Measurements from ENCODE around the gene COL21A1. TPM values are rescaled to one million over a fixed set of nuclear protein-coding genes. Genes with fewer than 3 reads are reported as not detected.

Gene COL21A1
- total RNA-seq, 1 experiment from 2014 or later, result not detected

DNA sequence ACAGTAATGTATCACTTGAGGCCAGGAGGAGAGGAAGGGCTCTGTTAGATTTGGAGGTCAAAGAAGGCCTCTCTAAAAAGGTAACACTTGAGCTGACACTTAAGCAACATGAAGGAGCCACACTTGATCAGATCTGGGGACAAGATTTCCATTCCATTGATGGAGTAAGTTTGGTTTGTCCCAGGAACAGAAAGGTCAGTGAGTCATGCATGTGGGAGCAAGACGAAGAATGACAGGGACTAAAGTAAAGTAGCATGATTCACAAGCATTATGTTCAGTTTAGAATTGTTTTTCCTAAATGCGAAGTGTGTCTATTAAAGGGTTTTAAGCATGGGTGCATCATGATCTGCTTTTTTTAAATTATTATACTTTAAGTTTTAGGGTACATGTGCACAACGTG, 47.4 kb downstream of the COL21A1 start:
- H3K79me2 ChIP-seq (ENCODE audit: low read length), result no peaks in the 10 kb centered on the region
- no peaks in the 10 kb centered on the region for H4K20me1 ChIP-seq (ENCODE audit: insufficient read depth, low read depth, low read length)
- H3K27ac ChIP-seq (ENCODE audit: low read length), result no peak overlapping the region
- no peak for DNase-seq
- H3K4me1 ChIP-seq (ENCODE audit: low read length), result no peaks in the 10 kb centered on the region
- no peak overlapping the region for H3K9ac ChIP-seq (ENCODE audit: low read length)
- H3K9me3 ChIP-seq (ENCODE audit: low read length), result no peaks in the 10 kb centered on the region
- no peaks in the 10 kb centered on the region for H3K27me3 ChIP-seq (ENCODE audit: low read length)
- H3K4me2 ChIP-seq (ENCODE audit: low read depth, low read length, poor library complexity, severe bottlenecking), result no peak overlapping the region
- no peaks in the 10 kb centered on the region for H3K36me3 ChIP-seq (ENCODE audit: insufficient read depth, low read length)
- no peak overlapping the region for H2AFZ ChIP-seq (ENCODE audit: low read length)
- H3K4me3 ChIP-seq (ENCODE audit: low read length), result no peak overlapping the region
- no peaks in the 10 kb centered on the region for H3K9me2 ChIP-seq (replicated peaks; ENCODE audit: insufficient read depth, low read length)

- Histone ChIP-seq H4K20me1 (ENCODE audit: insufficient read depth, low read depth, low read length) (no peaks in the 10 kb centered on the region), H3K27ac (ENCODE audit: low read length) (no peak overlapping the region), H3K27me3 (ENCODE audit: low read length) (no peaks in the 10 kb centered on the region), H3K9ac (ENCODE audit: low read length) (no peak overlapping the region), H3K9me2 (replicated peaks; ENCODE audit: insufficient read depth, low read length) (no peaks in the 10 kb centered on the region), H3K4me2 (ENCODE audit: low read depth, low read length, poor library complexity, severe bottlenecking) (no peak overlapping the region), H3K4me3 (ENCODE audit: low read length) (no peak overlapping the region), H3K36me3 (ENCODE audit: insufficient read depth, low read length) (no peaks in the 10 kb centered on the region), H3K9me3 (ENCODE audit: low read length) (no peaks in the 10 kb centered on the region), H3K4me1 (ENCODE audit: low read length) (no peaks in the 10 kb centered on the region), H2AFZ (ENCODE audit: low read length) (no peak overlapping the region), H3K79me2 (ENCODE audit: low read length) (no peaks in the 10 kb centered on the region)
- DNase-seq, result no peak
Observed at GRCh38 chr6:56193846-56194245, 53.5 kb downstream of the COL21A1 start.

DNA sequence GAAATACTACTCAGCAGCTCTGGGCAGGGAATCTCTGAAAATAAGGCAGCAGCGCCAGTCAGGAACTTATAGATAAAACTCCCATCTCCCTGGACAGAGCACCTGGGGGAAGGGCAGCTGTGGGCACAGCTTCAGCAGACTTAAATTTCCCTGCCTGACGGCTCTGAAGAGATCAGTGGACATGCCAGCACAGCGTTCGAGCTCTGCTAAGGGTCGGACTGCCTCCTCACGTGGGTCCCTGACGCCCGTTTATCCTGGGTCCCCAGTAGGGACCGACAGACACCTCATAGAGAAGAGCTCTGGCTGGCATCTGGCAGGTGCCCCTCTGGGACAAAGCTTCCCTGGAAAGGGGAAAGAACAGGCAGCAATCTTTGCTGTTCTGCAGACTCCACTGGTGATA, 59.0 kb downstream of the COL21A1 start:
- no peaks in the 10 kb centered on the region for H3K4me1 ChIP-seq (ENCODE audit: low read length)
- H3K9me3 ChIP-seq (ENCODE audit: low read length), result no peaks in the 10 kb centered on the region
- no peak overlapping the region for H2AFZ ChIP-seq (ENCODE audit: low read length)
- no peaks in the 10 kb centered on the region for H3K27me3 ChIP-seq (ENCODE audit: low read length)
- no peaks in the 10 kb centered on the region for H3K9me2 ChIP-seq (replicated peaks; ENCODE audit: insufficient read depth, low read length)
- H3K9ac ChIP-seq (ENCODE audit: low read length), result no peak overlapping the region
- H3K4me3 ChIP-seq (ENCODE audit: low read length), result no peak overlapping the region
- no peaks in the 10 kb centered on the region for H4K20me1 ChIP-seq (ENCODE audit: insufficient read depth, low read depth, low read length)
- H3K27ac ChIP-seq (ENCODE audit: low read length), result no peak overlapping the region
- DNase-seq, result no peak
- H3K36me3 ChIP-seq (ENCODE audit: insufficient read depth, low read length), result no peaks in the 10 kb centered on the region
- no peak overlapping the region for H3K4me2 ChIP-seq (ENCODE audit: low read depth, low read length, poor library complexity, severe bottlenecking)
- H3K79me2 ChIP-seq (ENCODE audit: low read length), result no peaks in the 10 kb centered on the region

DNA sequence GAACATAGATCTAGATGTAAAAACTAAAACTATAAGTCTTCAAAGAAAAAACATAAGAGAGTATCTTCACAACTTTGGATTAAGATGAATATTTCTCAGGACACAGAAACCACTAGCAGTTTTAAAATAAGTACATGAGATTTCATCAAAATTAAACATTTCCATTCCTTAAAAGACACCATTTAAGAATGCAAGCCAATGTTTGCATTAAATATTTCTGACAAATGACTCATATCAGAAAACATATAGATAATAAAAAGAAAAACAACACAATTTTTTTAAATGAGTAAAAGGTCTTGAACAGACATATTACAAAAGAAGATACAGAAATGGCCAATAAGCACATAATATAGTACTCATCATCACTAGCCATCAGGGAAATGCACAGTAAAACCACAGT, 59.7 kb downstream of the COL21A1 start:
- no peak overlapping the region for H3K4me2 ChIP-seq (ENCODE audit: low read depth, low read length, poor library complexity, severe bottlenecking)

GRCh38 chr6:56176741-56177140, 70.6 kb downstream of the COL21A1 start:
- no peaks in the 10 kb centered on the region; the same call in 1 of the 2 replicates for H3K36me3 ChIP-seq (ENCODE audit: insufficient read depth, low read length)
- H4K20me1 ChIP-seq (ENCODE audit: insufficient read depth, low read depth, low read length), result no peaks in the 10 kb centered on the region
- no peak for DNase-seq
- H2AFZ ChIP-seq (ENCODE audit: low read length), result no peak overlapping the region
- peaks cover 5% of the 10 kb centered on the region for H3K9me3 ChIP-seq (ENCODE audit: low read length)
- H3K4me1 ChIP-seq (ENCODE audit: low read length), result no peaks in the 10 kb centered on the region
- H3K4me2 ChIP-seq (ENCODE audit: low read depth, low read length, poor library complexity, severe bottlenecking), result no peak overlapping the region
- no peak overlapping the region for H3K9ac ChIP-seq (ENCODE audit: low read length)
- no peaks in the 10 kb centered on the region for H3K79me2 ChIP-seq (ENCODE audit: low read length)
- no peaks in the 10 kb centered on the region for H3K27me3 ChIP-seq (ENCODE audit: low read length)
- 0 out of 2 replicates have a peak, but pooled peaks cover 3% of the 10 kb centered on the region for H3K9me2 ChIP-seq (replicated peaks; ENCODE audit: insufficient read depth, low read length)
- H3K4me3 ChIP-seq (ENCODE audit: low read length), result no peak overlapping the region
- H3K27ac ChIP-seq (ENCODE audit: low read length), result no peak overlapping the region

More for the DNA sequence above, 59.7 kb downstream of the COL21A1 start:
- DNase-seq, result no peak
- Histone ChIP-seq H3K9me2 (replicated peaks; ENCODE audit: insufficient read depth, low read length) (no peaks in the 10 kb centered on the region), H3K36me3 (ENCODE audit: insufficient read depth, low read length) (no peaks in the 10 kb centered on the region), H2AFZ (ENCODE audit: low read length) (no peak overlapping the region), H3K9ac (ENCODE audit: low read length) (no peak overlapping the region), H3K27me3 (ENCODE audit: low read length) (no peaks in the 10 kb centered on the region), H3K4me3 (ENCODE audit: low read length) (no peak overlapping the region), H4K20me1 (ENCODE audit: insufficient read depth, low read depth, low read length) (no peaks in the 10 kb centered on the region), H3K9me3 (ENCODE audit: low read length) (no peaks in the 10 kb centered on the region), H3K79me2 (ENCODE audit: low read length) (no peaks in the 10 kb centered on the region), H3K27ac (ENCODE audit: low read length) (no peak overlapping the region), H3K4me1 (ENCODE audit: low read length) (no peaks in the 10 kb centered on the region)

GRCh38 chr6:56173228-56173627, 74.2 kb downstream of the COL21A1 start:
- Histone ChIP-seq H2AFZ (ENCODE audit: low read length) (no peak overlapping the region), H3K79me2 (ENCODE audit: low read length) (no peaks in the 10 kb centered on the region), H3K9me3 (ENCODE audit: low read length) (peaks cover 5% of the 10 kb centered on the region), H3K4me2 (ENCODE audit: low read depth, low read length, poor library complexity, severe bottlenecking) (no peak overlapping the region), H3K27ac (ENCODE audit: low read length) (no peak overlapping the region), H3K27me3 (ENCODE audit: low read length) (no peaks in the 10 kb centered on the region), H3K4me1 (ENCODE audit: low read length) (no peaks in the 10 kb centered on the region), H3K9me2 (replicated peaks; ENCODE audit: insufficient read depth, low read length) (peaks cover 3% of the 10 kb centered on the region; the same call in 1 of the 2 replicates), H4K20me1 (ENCODE audit: insufficient read depth, low read depth, low read length) (no peaks in the 10 kb centered on the region), H3K9ac (ENCODE audit: low read length) (no peak overlapping the region), H3K36me3 (ENCODE audit: insufficient read depth, low read length) (no peaks in the 10 kb centered on the region; the same call in 1 of the 2 replicates), H3K4me3 (ENCODE audit: low read length) (no peak overlapping the region)
- no peak for DNase-seq

DNA sequence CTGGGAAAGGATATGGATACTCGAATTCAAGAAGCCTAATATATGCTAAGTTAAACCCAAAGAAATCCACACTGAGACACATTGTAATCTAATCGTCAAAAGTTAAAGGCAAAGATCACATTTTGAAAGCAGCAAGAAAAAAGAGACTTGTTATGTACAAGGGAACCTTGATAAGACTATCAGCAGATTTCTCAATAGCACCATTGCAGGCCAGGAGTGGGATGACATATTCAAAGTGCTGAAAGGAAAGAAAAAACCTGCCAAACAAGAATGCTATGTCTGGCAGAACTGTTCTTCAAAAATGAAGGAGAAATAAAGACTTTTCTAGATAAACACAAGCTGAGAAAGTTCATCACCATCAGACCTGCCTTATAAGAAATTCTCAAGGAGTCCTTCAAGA, 75.2 kb downstream of the COL21A1 start:
- no peak overlapping the region for H3K27ac ChIP-seq (ENCODE audit: low read length)
- peaks cover 3% of the 10 kb centered on the region; the same call in 1 of the 2 replicates for H3K9me2 ChIP-seq (replicated peaks; ENCODE audit: insufficient read depth, low read length)
- H3K9me3 ChIP-seq (ENCODE audit: low read length), result peaks cover 5% of the 10 kb centered on the region
- no peaks in the 10 kb centered on the region for H3K79me2 ChIP-seq (ENCODE audit: low read length)
- H3K36me3 ChIP-seq (ENCODE audit: insufficient read depth, low read length), result no peaks in the 10 kb centered on the region; the same call in 1 of the 2 replicates
- H3K4me2 ChIP-seq (ENCODE audit: low read depth, low read length, poor library complexity, severe bottlenecking), result no peak overlapping the region
- no peak overlapping the region for H2AFZ ChIP-seq (ENCODE audit: low read length)
- H3K27me3 ChIP-seq (ENCODE audit: low read length), result no peaks in the 10 kb centered on the region
- no peak for DNase-seq
- H3K4me3 ChIP-seq (ENCODE audit: low read length), result no peak overlapping the region
- H3K9ac ChIP-seq (ENCODE audit: low read length), result no peak overlapping the region
- no peaks in the 10 kb centered on the region for H3K4me1 ChIP-seq (ENCODE audit: low read length)
- H4K20me1 ChIP-seq (ENCODE audit: insufficient read depth, low read depth, low read length), result no peaks in the 10 kb centered on the region

GRCh38 chr6:56169366-56169765, 78.0 kb downstream of the COL21A1 start:
- H3K27me3 ChIP-seq (ENCODE audit: low read length), result no peaks in the 10 kb centered on the region
- peaks cover 5% of the 10 kb centered on the region for H3K9me3 ChIP-seq (ENCODE audit: low read length)
- no peaks in the 10 kb centered on the region for H4K20me1 ChIP-seq (ENCODE audit: insufficient read depth, low read depth, low read length)
- no peak overlapping the region for H3K27ac ChIP-seq (ENCODE audit: low read length)
- no peaks in the 10 kb centered on the region; the same call in 1 of the 2 replicates for H3K36me3 ChIP-seq (ENCODE audit: insufficient read depth, low read length)
- H3K4me2 ChIP-seq (ENCODE audit: low read depth, low read length, poor library complexity, severe bottlenecking), result no peak overlapping the region
- DNase-seq, result no peak
- H3K9me2 ChIP-seq (replicated peaks; ENCODE audit: insufficient read depth, low read length), result no peaks in the 10 kb centered on the region; the same call in 1 of the 2 replicates
- no peaks in the 10 kb centered on the region for H3K4me1 ChIP-seq (ENCODE audit: low read length)
- H3K4me3 ChIP-seq (ENCODE audit: low read length), result no peak overlapping the region
- H2AFZ ChIP-seq (ENCODE audit: low read length), result no peak overlapping the region
- H3K9ac ChIP-seq (ENCODE audit: low read length), result no peak overlapping the region
- no peaks in the 10 kb centered on the region for H3K79me2 ChIP-seq (ENCODE audit: low read length)

DNA sequence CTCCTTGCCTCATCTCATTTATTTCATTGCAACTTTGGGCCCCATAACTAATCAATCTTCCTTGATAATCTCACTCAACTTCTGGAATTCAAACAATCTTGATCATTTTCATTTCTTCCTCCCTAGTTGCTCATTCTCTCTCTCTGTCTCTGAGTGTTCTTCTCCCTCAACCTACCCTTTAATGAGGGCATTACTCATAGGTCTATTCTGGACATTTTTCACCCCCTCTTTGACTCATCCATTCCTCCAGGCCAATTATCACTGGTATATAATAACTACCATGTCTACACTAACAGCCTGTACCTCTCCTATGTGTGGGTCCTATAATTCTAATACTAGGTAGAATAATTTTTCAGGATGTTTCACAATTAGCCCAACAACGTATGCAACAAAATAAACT, 78.8 kb downstream of the COL21A1 start:
- no peaks in the 10 kb centered on the region for H3K27me3 ChIP-seq (ENCODE audit: low read length)
- no peak overlapping the region for H3K4me2 ChIP-seq (ENCODE audit: low read depth, low read length, poor library complexity, severe bottlenecking)
- H3K4me1 ChIP-seq (ENCODE audit: low read length), result no peaks in the 10 kb centered on the region
- H2AFZ ChIP-seq (ENCODE audit: low read length), result no peak overlapping the region
- peaks cover 5% of the 10 kb centered on the region for H3K9me3 ChIP-seq (ENCODE audit: low read length)
- DNase-seq, result no peak
- H4K20me1 ChIP-seq (ENCODE audit: insufficient read depth, low read depth, low read length), result no peaks in the 10 kb centered on the region
- H3K36me3 ChIP-seq (ENCODE audit: insufficient read depth, low read length), result no peaks in the 10 kb centered on the region; the same call in 1 of the 2 replicates
- no peak overlapping the region for H3K27ac ChIP-seq (ENCODE audit: low read length)
- no peaks in the 10 kb centered on the region for H3K79me2 ChIP-seq (ENCODE audit: low read length)
- no peaks in the 10 kb centered on the region; the same call in 1 of the 2 replicates for H3K9me2 ChIP-seq (replicated peaks; ENCODE audit: insufficient read depth, low read length)
- H3K4me3 ChIP-seq (ENCODE audit: low read length), result no peak overlapping the region
- H3K9ac ChIP-seq (ENCODE audit: low read length), result no peak overlapping the region
